Measurements from ENCODE around the gene GNAT1. TPM values are rescaled to one million over a fixed set of nuclear protein-coding genes. Genes with fewer than 3 reads are reported as not detected.

Gene GNAT1
- total and polyA plus RNA-seq, 2 of the 13 experiments (the other 11 are each of a cell fraction or from before 2014, with no cell fraction given), result 0.15 TPM; not detected in 1

- TF ChIP-seq PBX3 (CRISPR knock-in tag; IDR thresholded peaks at IDR 0.05; ENCODE audit: borderline replicate concordance) (peak; percentile 14; the same call in 1 of the 2 replicates), BRF2 (CRISPR knock-in tag; IDR thresholded peaks at IDR 0.05) (no peak), SP5 (CRISPR knock-in tag; IDR thresholded peaks at IDR 0.05; ENCODE audit: borderline replicate concordance, low read depth) (peak; percentile 70), SMARCC2 (IDR thresholded peaks at IDR 0.05) (no peak), CEBPZ (IDR thresholded peaks at IDR 0.05; ENCODE audit: low read length) (no peak), ZBTB42 (CRISPR knock-in tag; IDR thresholded peaks at IDR 0.05) (no peak), ZNF354B (CRISPR knock-in tag; IDR thresholded peaks at IDR 0.05) (no peak), KDM3A (CRISPR knock-in tag; IDR thresholded peaks at IDR 0.05; ENCODE audit: low read depth) (no peak), ZNF335 (CRISPR knock-in tag; IDR thresholded peaks at IDR 0.05) (no peak), ARNTL (CRISPR knock-in tag; IDR thresholded peaks at IDR 0.05) (peak; percentile 47; the same call in 1 of the 2 replicates), XRCC5 (optimal IDR thresholded peaks at IDR 0.05; ENCODE audit: low read length) (no peak), TCF7 (IDR thresholded peaks at IDR 0.05; ENCODE audit: low read depth) (no peak), ZNF468 (CRISPR knock-in tag; IDR thresholded peaks at IDR 0.05) (no peak), NR1H2 (CRISPR knock-in tag; IDR thresholded peaks at IDR 0.05; ENCODE audit: borderline replicate concordance, low read depth) (no peak)
- TF ChIP-seq, protein P1, sequence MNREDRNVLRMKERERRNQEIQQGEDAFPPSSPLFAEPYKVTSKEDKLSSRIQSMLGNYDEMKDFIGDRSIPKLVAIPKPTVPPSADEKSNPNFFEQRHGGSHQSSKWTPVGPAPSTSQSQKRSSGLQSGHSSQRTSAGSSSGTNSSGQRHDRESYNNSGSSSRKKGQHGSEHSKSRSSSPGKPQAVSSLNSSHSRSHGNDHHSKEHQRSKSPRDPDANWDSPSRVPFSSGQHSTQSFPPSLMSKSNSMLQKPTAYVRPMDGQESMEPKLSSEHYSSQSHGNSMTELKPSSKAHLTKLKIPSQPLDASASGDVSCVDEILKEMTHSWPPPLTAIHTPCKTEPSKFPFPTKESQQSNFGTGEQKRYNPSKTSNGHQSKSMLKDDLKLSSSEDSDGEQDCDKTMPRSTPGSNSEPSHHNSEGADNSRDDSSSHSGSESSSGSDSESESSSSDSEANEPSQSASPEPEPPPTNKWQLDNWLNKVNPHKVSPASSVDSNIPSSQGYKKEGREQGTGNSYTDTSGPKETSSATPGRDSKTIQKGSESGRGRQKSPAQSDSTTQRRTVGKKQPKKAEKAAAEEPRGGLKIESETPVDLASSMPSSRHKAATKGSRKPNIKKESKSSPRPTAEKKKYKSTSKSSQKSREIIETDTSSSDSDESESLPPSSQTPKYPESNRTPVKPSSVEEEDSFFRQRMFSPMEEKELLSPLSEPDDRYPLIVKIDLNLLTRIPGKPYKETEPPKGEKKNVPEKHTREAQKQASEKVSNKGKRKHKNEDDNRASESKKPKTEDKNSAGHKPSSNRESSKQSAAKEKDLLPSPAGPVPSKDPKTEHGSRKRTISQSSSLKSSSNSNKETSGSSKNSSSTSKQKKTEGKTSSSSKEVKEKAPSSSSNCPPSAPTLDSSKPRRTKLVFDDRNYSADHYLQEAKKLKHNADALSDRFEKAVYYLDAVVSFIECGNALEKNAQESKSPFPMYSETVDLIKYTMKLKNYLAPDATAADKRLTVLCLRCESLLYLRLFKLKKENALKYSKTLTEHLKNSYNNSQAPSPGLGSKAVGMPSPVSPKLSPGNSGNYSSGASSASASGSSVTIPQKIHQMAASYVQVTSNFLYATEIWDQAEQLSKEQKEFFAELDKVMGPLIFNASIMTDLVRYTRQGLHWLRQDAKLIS (CRISPR knock-in tag; IDR thresholded peaks at IDR 0.05), result peak; percentile 54; the same call in 1 of the 2 replicates
Observed at GRCh38 chr3:50205413-50206276, 14.2 kb downstream of the GNAT1 start (continued).

Measured in HepG2 (cell line).